ENCODE results near the gene TSPAN9.

Gene TSPAN9

DNA sequence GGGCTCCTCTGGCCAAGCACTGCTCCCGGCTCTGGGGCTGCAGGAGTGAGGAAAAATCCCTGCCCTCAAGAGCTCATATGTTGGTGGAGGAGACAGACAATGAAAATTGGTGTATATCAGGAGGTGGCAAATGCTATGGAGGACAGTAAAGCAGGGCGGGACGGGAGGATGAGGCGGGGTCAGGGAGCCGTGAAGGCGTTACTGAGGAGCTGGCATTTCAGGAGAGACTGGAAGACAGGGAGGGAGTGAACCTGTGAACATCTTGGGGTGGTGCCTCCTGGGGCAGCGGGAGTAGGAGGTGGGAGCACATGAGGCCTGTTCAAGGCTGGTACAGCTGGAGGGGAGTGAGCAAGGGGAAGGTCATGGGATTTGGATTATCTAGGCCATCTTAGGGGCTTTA lies 26.6 kb downstream of the TSPAN9 start:
- H3K4me3 ChIP-seq = no peak overlapping the region
- no peaks in the 10 kb centered on the region for H3K4me1 ChIP-seq
- in situ Hi-C loops (cut with MboI; ENCODE audit: low sequenced_read_pairs) = no loop called here
- no peaks in the 10 kb centered on the region for H3K27me3 ChIP-seq (ENCODE audit: low read depth)
- no peaks in the 10 kb centered on the region for H3K36me3 ChIP-seq (replicated peaks)
- H3K9me3 ChIP-seq = no peaks in the 10 kb centered on the region; the same call in 1 of the 2 replicates
- DNase-seq (ENCODE audit: low spot score in 2 of 2) = no peak

DNA sequence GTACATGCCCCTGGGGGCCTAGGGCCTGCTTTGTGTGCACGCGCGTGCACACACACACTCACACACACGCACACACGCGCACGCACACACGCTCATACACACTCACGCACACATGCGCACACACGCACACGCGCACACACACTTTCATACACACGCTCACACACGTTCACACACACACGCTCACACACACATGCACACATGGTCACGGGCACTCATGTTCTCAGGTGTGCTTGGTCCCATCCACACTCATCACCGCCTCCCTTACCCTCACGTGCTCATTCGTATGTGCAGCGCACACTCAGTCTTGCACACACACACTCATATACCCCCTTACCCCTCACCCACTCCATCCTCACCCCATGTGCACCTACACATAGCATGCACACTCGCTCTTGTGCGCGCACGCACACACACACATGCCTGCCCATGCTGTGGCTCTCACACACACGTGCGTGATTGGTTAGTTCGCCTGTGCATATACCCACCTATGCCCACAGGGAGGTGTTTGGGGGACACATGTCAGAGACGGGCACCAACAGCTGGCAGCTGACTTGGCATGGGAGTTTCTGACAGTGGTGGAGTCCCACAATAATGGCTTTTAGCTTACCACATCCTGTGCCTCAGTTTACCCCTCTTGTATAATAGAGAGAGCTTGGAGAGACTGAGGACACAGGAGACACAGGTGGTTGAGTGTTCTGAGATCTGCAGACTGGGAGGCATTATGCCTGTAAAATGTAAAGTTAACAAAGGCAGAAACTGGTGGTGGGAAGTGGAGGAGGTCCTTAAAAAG lies 28.7 kb downstream of the TSPAN9 start:
- Histone ChIP-seq H3K36me3 (replicated peaks) (no peaks in the 10 kb centered on the region), H3K4me3 (no peak overlapping the region), H3K27me3 (ENCODE audit: low read depth) (no peaks in the 10 kb centered on the region), H3K9me3 (no peaks in the 10 kb centered on the region), H3K4me1 (no peaks in the 10 kb centered on the region)
- DNase-seq (ENCODE audit: low spot score in 2 of 2) = no peak
- in situ Hi-C loops (cut with MboI; ENCODE audit: low sequenced_read_pairs) = no loop called here

DNA sequence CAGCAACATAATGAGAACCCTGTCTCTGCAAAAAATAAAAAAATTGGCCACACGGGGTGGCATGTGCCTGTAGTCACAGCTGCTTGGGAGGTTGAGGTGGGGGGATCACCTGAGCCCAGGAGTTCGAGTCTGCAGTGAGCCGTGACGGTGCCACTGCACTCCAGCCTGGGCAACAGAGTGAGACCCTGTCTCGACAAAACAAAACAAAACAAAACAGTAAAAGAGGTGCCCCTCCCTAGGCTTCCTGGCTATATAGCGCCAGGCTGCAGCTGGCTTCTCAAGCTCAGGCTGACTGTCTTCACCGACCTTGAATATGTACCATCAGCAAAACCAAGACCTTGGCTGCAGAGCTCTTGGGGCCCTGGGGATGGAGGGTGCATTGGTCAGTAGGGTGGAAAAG lies 29.4 kb downstream of the TSPAN9 start:
- in situ Hi-C loops (cut with MboI; ENCODE audit: low sequenced_read_pairs) = no loop called here
- no peaks in the 10 kb centered on the region for H3K4me1 ChIP-seq
- no peaks in the 10 kb centered on the region for H3K9me3 ChIP-seq
- H3K36me3 ChIP-seq (replicated peaks) = no peaks in the 10 kb centered on the region
- no peak for DNase-seq (ENCODE audit: low spot score in 2 of 2)
- H3K27me3 ChIP-seq (ENCODE audit: low read depth) = no peaks in the 10 kb centered on the region
- no peak overlapping the region for H3K4me3 ChIP-seq

DNA sequence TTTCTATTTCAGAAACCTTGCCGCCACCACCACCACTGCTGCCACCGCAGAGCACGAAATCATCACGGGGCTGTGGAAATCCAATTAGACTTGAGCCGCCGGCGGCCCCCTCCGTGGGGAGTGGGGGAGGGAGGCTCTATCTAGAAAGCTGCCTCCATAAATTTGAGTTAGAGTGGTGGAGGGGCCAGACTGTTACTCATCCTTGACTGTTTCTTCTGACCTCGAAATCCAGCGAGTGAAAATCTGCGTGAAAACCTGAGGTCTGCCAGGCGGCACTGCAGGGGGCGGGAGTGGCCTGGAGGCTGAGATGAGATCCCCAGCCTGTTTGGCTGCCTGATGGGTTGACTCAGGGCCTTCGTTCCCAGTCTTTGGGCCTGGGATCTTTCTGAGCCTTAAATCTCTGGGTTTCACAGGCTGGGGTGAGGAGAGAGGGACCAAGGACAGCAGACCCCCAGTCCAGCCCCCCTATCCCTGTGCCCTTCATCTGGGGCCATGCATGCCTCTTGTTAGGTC lies 29.9 kb downstream of the TSPAN9 start:
- Histone ChIP-seq H3K36me3 (replicated peaks) (no peaks in the 10 kb centered on the region), H3K4me3 (no peak overlapping the region), H3K27me3 (ENCODE audit: low read depth) (no peaks in the 10 kb centered on the region), H3K4me1 (no peaks in the 10 kb centered on the region), H3K9me3 (no peaks in the 10 kb centered on the region)
- DNase-seq (ENCODE audit: low spot score in 2 of 2) = no peak
- in situ Hi-C loops (cut with MboI; ENCODE audit: low sequenced_read_pairs) = no loop called here

DNA sequence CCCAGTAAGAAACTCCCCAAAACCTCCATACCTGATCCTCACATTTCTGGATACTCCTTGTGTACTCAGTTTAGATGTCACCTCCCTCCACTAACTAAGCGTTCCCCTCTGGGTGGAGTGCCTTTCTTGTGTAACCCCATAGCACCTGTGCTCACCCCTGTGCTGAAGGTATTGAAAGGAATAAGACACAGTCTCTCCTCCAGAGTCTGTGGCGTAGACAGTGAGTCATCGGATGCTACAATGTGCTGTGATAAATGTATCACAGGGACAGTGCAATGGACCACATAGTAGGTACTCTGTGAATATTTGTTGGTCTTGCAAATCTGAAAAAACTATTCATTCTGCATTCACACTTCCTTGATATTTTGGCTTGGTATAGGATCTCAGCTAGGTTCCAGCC lies 30.8 kb downstream of the TSPAN9 start:
- Histone ChIP-seq H3K4me1 (no peaks in the 10 kb centered on the region), H3K4me3 (no peak overlapping the region), H3K27me3 (ENCODE audit: low read depth) (no peaks in the 10 kb centered on the region), H3K9me3 (no peaks in the 10 kb centered on the region), H3K36me3 (replicated peaks) (no peaks in the 10 kb centered on the region)
- in situ Hi-C loops (cut with MboI; ENCODE audit: low sequenced_read_pairs) = no loop called here
- no peak for DNase-seq (ENCODE audit: low spot score in 2 of 2)

DNA sequence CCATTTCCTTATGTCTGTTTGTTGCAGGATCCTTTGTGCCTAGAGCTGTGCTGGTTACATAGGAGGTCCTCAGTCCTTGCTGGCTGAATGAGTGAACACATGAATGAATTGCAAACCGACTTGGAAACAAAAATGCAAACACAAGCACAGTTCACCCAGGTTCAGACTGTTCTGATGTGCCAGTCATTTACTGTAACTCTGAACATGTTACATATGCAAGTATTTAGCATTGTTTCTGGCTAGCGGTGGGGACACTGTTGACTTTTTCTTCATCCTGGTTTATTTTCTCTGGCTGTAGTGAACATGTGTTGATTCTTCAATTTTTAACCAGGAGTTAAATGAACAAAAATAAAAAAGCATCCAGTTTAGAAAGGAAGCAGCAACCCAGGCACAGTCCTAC lies 33.4 kb downstream of the TSPAN9 start:
- in situ Hi-C loops (cut with MboI; ENCODE audit: low sequenced_read_pairs) = no loop called here
- Histone ChIP-seq H3K36me3 (replicated peaks) (no peaks in the 10 kb centered on the region), H3K27me3 (ENCODE audit: low read depth) (no peaks in the 10 kb centered on the region), H3K9me3 (no peaks in the 10 kb centered on the region), H3K4me3 (no peak overlapping the region), H3K4me1 (no peaks in the 10 kb centered on the region)
- no peak for DNase-seq (ENCODE audit: low spot score in 2 of 2)

DNA sequence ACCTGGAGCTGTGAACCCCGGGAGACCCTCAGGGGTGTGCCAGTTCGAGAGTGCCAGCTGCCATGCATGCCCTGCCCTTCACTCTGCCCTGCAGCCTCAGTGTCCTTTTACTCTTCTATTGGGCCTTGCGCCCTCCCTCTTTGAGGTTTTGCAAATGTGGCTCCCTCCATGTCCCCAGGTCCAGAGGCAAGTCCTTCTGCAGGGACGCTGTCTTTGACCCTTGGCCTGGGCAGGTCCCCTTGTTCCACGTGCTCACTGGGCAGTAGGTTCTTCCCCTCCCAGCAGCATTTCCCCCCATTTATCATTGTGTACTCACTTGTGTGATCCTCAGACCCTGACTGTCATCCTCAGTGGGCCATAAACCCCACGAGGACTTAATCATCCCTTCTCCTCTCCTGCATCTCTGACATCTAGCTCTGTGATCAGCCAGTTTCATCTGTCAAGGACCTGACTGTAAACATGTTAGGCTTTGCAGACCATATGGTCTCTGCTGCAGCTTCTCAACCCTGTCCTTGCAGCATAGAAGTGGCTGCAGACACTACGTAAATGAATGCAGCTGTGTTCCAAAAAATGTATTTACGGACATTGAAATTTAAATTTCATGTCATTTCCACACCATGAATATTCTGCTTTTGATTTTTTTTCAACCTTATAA lies 36.6 kb downstream of the TSPAN9 start:
- Histone ChIP-seq H3K4me1 (no peaks in the 10 kb centered on the region), H3K36me3 (replicated peaks) (no peaks in the 10 kb centered on the region), H3K9me3 (no peaks in the 10 kb centered on the region), H3K4me3 (no peak overlapping the region), H3K27me3 (ENCODE audit: low read depth) (no peaks in the 10 kb centered on the region)
- DNase-seq (ENCODE audit: low spot score in 2 of 2) = no peak
- in situ Hi-C loops (cut with MboI; ENCODE audit: low sequenced_read_pairs) = no loop called here

DNA sequence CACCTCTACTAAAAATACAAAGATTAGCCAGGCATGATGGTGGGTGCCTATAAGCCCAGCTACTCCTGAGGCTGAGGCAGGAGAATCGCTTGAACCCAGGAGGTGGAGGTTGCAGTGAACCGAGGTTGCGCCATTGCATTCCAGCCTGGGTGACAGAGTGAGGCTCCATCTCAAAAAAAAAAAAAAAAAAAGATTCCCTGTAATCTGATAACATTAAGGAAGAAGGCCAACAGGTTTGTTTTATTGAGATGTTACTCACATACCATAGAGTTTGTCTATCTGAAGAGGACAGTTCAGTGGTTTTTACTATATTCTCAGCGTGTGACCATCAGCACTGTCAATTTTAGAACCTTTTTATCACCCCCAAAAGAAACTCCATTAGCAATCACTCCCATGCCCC lies 37.5 kb downstream of the TSPAN9 start:
- Histone ChIP-seq H3K4me1 (no peaks in the 10 kb centered on the region), H3K9me3 (no peaks in the 10 kb centered on the region), H3K36me3 (replicated peaks) (no peaks in the 10 kb centered on the region), H3K27me3 (ENCODE audit: low read depth) (no peaks in the 10 kb centered on the region), H3K4me3 (no peak overlapping the region)
- DNase-seq (ENCODE audit: low spot score in 2 of 2) = no peak
- in situ Hi-C loops (cut with MboI; ENCODE audit: low sequenced_read_pairs) = no loop called here

DNA sequence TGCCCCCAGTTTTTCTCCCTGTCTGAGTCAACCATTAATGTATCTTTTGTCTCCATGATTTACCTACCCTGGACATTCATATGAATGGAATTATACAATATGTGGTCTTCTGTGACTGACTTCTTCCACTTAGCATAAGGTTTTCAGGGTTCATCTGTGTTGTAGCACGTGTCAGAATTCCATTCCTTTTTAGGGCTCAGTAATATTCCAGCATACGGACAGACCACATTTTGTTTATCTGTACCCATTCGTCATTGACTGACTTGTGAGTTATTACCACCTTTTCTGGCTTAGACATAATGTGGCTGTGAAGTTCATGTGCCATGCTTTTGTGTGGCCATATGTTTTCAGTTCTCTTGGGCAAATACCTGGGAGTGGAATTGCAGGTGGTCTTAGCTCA lies 37.9 kb downstream of the TSPAN9 start:
- no peaks in the 10 kb centered on the region for H3K27me3 ChIP-seq (ENCODE audit: low read depth)
- no peaks in the 10 kb centered on the region for H3K36me3 ChIP-seq (replicated peaks)
- H3K9me3 ChIP-seq = no peaks in the 10 kb centered on the region
- in situ Hi-C loops (cut with MboI; ENCODE audit: low sequenced_read_pairs) = no loop called here
- H3K4me3 ChIP-seq = no peak overlapping the region
- H3K4me1 ChIP-seq = no peaks in the 10 kb centered on the region
- DNase-seq (ENCODE audit: low spot score in 2 of 2) = no peak

DNA sequence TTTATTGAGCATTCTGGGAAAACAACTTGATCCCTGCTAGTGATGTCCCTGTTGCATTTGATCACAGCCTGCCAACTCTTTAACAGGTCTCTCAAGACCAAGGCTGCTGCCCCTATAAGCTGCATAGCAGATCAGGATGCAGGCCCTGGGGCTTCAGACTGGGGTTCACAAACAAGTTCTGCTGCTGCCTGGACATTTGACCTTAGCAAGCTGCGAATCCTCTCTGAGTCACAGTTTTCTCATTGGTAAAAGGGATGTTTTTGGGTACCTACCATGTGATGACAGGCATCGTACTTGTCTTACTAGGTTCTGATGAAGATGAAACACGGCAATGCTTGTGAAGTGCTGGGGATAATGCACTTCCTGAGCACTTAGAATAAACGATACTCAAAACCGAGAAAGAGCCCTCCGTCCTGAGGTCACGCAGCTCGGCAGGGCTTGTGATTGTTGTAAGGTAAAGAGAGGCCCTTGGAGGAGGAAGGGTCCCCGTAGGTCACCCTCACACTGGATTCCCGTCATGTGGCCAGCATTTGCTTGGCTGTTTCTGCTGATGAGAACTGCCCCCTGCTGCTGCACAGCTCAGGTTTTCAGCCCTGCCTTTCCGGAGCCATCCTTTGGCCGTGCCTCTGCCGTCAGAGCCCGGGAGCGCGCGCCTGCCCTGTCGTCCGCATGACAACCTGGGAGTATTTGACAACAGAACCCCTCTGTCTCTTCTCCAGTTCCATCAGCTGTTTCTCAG lies 39.1 kb downstream of the TSPAN9 start:
- in situ Hi-C loops (cut with MboI; ENCODE audit: low sequenced_read_pairs) = no loop called here
- no peak for DNase-seq (ENCODE audit: low spot score in 2 of 2)
- Histone ChIP-seq H3K4me1 (no peaks in the 10 kb centered on the region), H3K36me3 (replicated peaks) (no peaks in the 10 kb centered on the region), H3K9me3 (no peaks in the 10 kb centered on the region), H3K4me3 (no peak overlapping the region), H3K27me3 (ENCODE audit: low read depth) (no peaks in the 10 kb centered on the region)

DNA sequence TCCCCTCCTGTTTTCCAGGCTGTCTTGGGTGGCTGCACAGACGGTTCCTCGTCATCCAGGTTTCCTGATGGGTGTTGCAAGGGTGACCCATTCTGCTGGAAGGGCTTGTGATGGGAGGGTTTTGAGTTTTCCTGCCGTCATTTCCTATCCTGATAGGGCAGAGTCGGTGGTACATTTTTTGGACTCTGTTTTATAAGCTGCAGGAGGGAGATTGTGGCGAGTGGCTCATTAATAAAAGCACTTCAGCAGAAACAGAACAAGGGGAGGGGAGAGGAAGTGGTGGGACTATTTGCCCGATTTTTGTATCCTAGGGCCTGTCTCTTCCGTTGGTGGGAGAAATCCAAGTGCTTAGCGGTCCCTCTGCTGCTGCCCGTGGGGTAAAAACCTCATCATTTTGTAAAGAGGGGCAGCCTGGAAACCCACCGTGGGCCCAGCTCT lies 40.0 kb downstream of the TSPAN9 start:
- H3K27me3 ChIP-seq (ENCODE audit: low read depth) = no peaks in the 10 kb centered on the region
- no peak for DNase-seq (ENCODE audit: low spot score in 2 of 2)
- in situ Hi-C loops (cut with MboI; ENCODE audit: low sequenced_read_pairs) = no loop called here
- H3K36me3 ChIP-seq (replicated peaks) = no peaks in the 10 kb centered on the region
- no peak overlapping the region for H3K4me3 ChIP-seq
- H3K4me1 ChIP-seq = no peaks in the 10 kb centered on the region
- H3K9me3 ChIP-seq = no peaks in the 10 kb centered on the region

DNA sequence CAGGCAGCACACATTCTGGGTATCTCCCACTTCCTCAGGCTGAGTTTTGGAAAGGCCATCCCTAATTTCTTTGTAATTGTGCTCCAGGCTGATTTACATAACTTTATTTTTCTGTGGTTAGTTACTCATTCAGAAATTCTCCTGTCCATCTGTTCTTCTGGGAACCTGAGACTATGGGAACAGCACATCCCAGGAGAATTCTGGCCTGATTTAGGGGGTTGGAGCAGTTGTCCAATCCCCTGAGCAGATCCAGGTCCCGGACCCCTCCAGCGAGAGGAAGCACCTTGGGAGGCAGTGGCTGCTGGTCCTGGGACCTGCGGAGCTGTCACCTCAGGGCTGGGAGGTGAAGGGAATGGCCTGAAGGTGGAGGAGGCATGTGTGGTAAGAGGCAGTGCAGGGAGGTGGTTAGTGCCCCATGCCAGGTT lies 40.4 kb downstream of the TSPAN9 start:
- H3K9me3 ChIP-seq = no peaks in the 10 kb centered on the region
- no peak for DNase-seq (ENCODE audit: low spot score in 2 of 2)
- H3K4me1 ChIP-seq = no peaks in the 10 kb centered on the region
- in situ Hi-C loops (cut with MboI; ENCODE audit: low sequenced_read_pairs) = no loop called here
- no peaks in the 10 kb centered on the region for H3K27me3 ChIP-seq (ENCODE audit: low read depth)
- H3K36me3 ChIP-seq (replicated peaks) = no peaks in the 10 kb centered on the region
- no peak overlapping the region for H3K4me3 ChIP-seq

DNA sequence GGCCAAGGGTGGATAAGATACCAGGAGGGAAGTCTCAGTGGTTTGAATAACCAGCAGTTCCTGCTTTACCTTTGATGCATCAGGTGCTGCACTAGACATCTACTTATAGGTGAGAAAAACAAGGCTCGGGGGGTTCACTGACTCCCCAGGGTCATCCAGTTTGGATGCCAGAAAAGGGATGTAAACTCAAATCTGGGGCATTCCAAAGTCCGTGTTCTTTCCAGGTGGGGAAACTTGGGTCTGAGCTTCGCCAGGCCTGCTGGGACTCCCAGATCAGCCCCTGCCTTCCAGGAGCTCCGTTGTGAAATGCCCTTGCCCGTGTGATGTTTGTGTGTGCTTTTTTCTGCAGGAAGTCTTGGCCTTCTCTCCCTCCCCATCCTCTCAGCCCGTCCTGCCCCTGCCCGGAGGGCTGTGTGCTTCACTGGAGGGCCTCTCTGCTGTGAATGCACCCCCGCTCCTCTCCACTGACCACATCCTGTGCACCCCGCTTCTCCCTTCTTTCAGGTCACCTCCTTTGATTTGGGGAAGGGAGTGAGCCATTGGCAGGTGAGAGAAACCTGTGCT lies 42.1 kb downstream of the TSPAN9 start:
- Histone ChIP-seq H3K27me3 (ENCODE audit: low read depth) (no peaks in the 10 kb centered on the region), H3K4me1 (no peaks in the 10 kb centered on the region), H3K9me3 (no peaks in the 10 kb centered on the region), H3K36me3 (replicated peaks) (no peaks in the 10 kb centered on the region), H3K4me3 (no peak overlapping the region)
- DNase-seq (ENCODE audit: low spot score in 2 of 2) = no peak
- in situ Hi-C loops (cut with MboI; ENCODE audit: low sequenced_read_pairs) = no loop called here

Data from HAP-1 (cell line).